Heart left ventricle (tissue), 16 donors: ENCODE data around the gene SACS. TPM values are rescaled to one million over a fixed set of nuclear protein-coding genes. Genes with fewer than 3 reads are reported as not detected.

ENCODE experiments used
- ATAC-seq, 4 donors: fragments of 200-7000 bp; cut with Tn5 transposase; one replicate each; pipeline ENCODE4 v1.9.1; 2020 to 2022; ENCODE audit warnings: moderate library complexity in 4 of 4, mild to moderate bottlenecking in 3 of 4, moderate number of reproducible peaks in 1 of 4
- DNase-seq, 5 donors: peaks; one replicate each; pipeline ENCODE4 v3.0.0-alpha.2; 2020
- H3K27ac ChIP-seq, 12 donors: fragments of 200-600 bp; sonication (generic) in 4 of 12; one replicate each; pipeline versions ENCODE4 v1.5.0 to v1.8.0; 2016 to 2022; ENCODE audit warnings: mild to moderate bottlenecking in 2 of 12
- H3K27me3 ChIP-seq, 9 donors: fragments of 200-600 bp; sonication (generic) in 2 of 9; one replicate each; pipeline versions ENCODE4 v1.5.1 to v1.8.0; 2016 to 2022; ENCODE audit warnings: mild to moderate bottlenecking in 3 of 9
- H3K36me3 ChIP-seq, 9 donors: fragments of 200-600 bp; sonication (generic) in 2 of 9; one replicate each; pipeline versions ENCODE4 v1.5.0 to v1.8.0; 2018 to 2022; ENCODE audit warnings: mild to moderate bottlenecking in 2 of 9
- H3K4me1 ChIP-seq, 12 donors: fragments of 200-600 bp; sonication (generic) in 4 of 12; one replicate each; pipeline versions ENCODE4 v1.5.0 to v1.8.0; 2016 to 2022; ENCODE audit warnings: mild to moderate bottlenecking in 3 of 12
- H3K4me3 ChIP-seq, 12 donors: fragments of 200-600 bp; sonication (generic) in 4 of 12; one replicate each; pipeline versions ENCODE4 v1.5.0 to v1.8.0; 2017 to 2022; ENCODE audit warnings: mild to moderate bottlenecking in 9 of 12, moderate library complexity in 4 of 12
- H3K9me3 ChIP-seq, 12 donors: fragments of 200-600 bp; sonication (generic) in 4 of 12; one replicate each; pipeline versions ENCODE4 v1.5.0 to v1.8.0; 2016 to 2022; ENCODE audit warnings: mild to moderate bottlenecking in 1 of 12
- CTCF ChIP-seq, 12 donors: fragments of 200-600 bp; sonication (generic) in 4 of 12; IDR thresholded peaks; one replicate each; pipeline versions ENCODE4 v1.5.0 to v1.8.0; 2018 to 2022; ENCODE audit warnings: antibody characterized with exemption in 12 of 12, mild to moderate bottlenecking in 5 of 12
- POLR2A ChIP-seq, 2 donors: fragments of 450-650 bp; IDR thresholded peaks; one replicate each; pipeline ENCODE4 v1.6.1; 2017; ENCODE audit warnings: antibody characterized with exemption in 2 of 2, mild to moderate bottlenecking in 2 of 2, moderate library complexity in 2 of 2
- WGBS, 4 donors: extraction: QIAGEN DNeasy Blood & Tissue Kit in 2 of 4; methylation state at CpG; one replicate each; pipeline versions ENCODE4 v1.1.5 to v1.1.7; 2013 to 2018; 5-methylcytosine and 5-hydroxymethylcytosine counted together
- intact Hi-C, 10 donors: fragments of 100-400 bp; cut with DNase I; formaldehyde crosslinking; loops; one replicate each; pipeline versions ENCODE4 v1.11.1 to v1.14.2; 2022
- polyA plus RNA-seq, 2 donors: library from polyadenylated mRNA; stranded (reverse); fragments of 200-250 nt; gene quantifications; one replicate each; pipeline ENCODE4 v1.2.3, GENCODE V29; 2013
- total RNA-seq, 9 donors: library from RNA; depleted of rRNA in 2 of 9; stranded (reverse); fragments of >200 nt in 2 of 9; fragmentation: NEBNext Ultra II Directional in 3 of 9; extraction: Animal tissue kit (Norgen Biotek cat#: 25700) in 3 of 9; gene quantifications; one replicate each; pipeline versions ENCODE4 v1.1.0 to v1.2.4, GENCODE V29; 2016 to 2023
- donor health status: ischemic (EF 13 %, LVEDD 7.1; RV severe dilation, severe dysfunction).
- donor health status: healthy with polysubstance abuse.
- donor health status: DM: no; HTN: yes; CAD: no.
- donor health status: DM: no; HTN: no; CAD: no.
- donor health status: ischemic (EF 25% LVEDD 6.9; RV normal size, moderate dysfunction).
- donor health status: ischemic (EF 25% LVEDD 5.7; RV mildly dilated, moderate dysfunction).
- donor health status: healthy.
- donor health status: DM: yes; HTN: yes; CAD: no.
- donor health status: ischemic (EF 35%, LVEDD 5.7; RV mildly dilated, moderate dysfunction).
- donor health status: nonischemic (EF 11% LVEDD 7.7; RV severe dilation, severe dysfunction).
- donor health status: DM: yes; HTN: yes; CAD: no.
- donor health status: PGD.
- donor health status: ischemic (EF 29% LVEDD 5.4; RV normal size, mild dysfunction).
- donor health status: nonischemic (EF 23%, LVEDD 6.1; RV moderate dilation, normal function).

The SACS gene
- total and polyA plus RNA-seq, 11 donors = 2.8 to 29.3 (median 19.7) TPM

GRCh38 chr13:23437916-23438315 is 4.4 kb upstream of the SACS start:
- ATAC-seq (no peak), DNase-seq (no peak)
- H3K27me3 ChIP-seq = no peaks in the 10 kb centered on the region
- intact Hi-C loops = no loop called here
- H3K4me1 ChIP-seq = peaks cover 0 to 9% (median 0%) of the 10 kb centered on the region in 12 donors
- TF ChIP-seq POLR2A (IDR thresholded peaks at IDR 0.05) (no peak), CTCF (IDR thresholded peaks at IDR 0.05) (no peak)
- H3K27ac ChIP-seq = no peak overlapping the region
- H3K9me3 ChIP-seq = no peaks in the 10 kb centered on the region
- no peak overlapping the region for H3K4me3 ChIP-seq
- 78 to 86% (median 80%) methylated on average over 4 of the region's 4 CpGs for WGBS, 4 donors
- no peaks in the 10 kb centered on the region for H3K36me3 ChIP-seq

- Histone ChIP-seq H3K4me3 (no peak overlapping the region), H3K9me3 (no peaks in the 10 kb centered on the region), H3K27me3 (no peaks in the 10 kb centered on the region), H3K4me1 (peaks cover 0 to 14% (median 0%) of the 10 kb centered on the region in 12 donors), H3K36me3 (no peaks in the 10 kb centered on the region), H3K27ac (no peak overlapping the region)
- intact Hi-C loops = no loop called here
- DNase-seq (no peak), ATAC-seq (no peak)
- WGBS, 4 donors = 74 to 86% (median 79%) methylated on average over 5 of the region's 5 CpGs
- TF ChIP-seq CTCF (IDR thresholded peaks at IDR 0.05) (no peak), POLR2A (IDR thresholded peaks at IDR 0.05) (no peak)
Observed at GRCh38 chr13:23436680-23437079, 3.2 kb upstream of the SACS start.

GRCh38 chr13:23434491-23434890 is 989 bp upstream of the SACS start:
- WGBS, 4 donors = 76 to 86% (median 82%) methylated on average over 4 of the region's 4 CpGs
- no peak for ATAC-seq
- Histone ChIP-seq H3K27ac (no peak overlapping the region), H3K27me3 (no peaks in the 10 kb centered on the region), H3K4me1 (peaks cover 0 to 18% (median 0%) of the 10 kb centered on the region in 12 donors), H3K36me3 (no peaks in the 10 kb centered on the region), H3K4me3 (no peak overlapping the region), H3K9me3 (no peaks in the 10 kb centered on the region)
- TF ChIP-seq POLR2A (IDR thresholded peaks at IDR 0.05) (no peak), CTCF (IDR thresholded peaks at IDR 0.05) (no peak)
- intact Hi-C loops = loop anchor here in 1 of 10 donors (2.0 kb wide), 1 partner anchor 60 kb away; no protein-coding TSS in a partner anchor
- DNase-seq = no peak

- no peak for ATAC-seq
- Histone ChIP-seq H3K4me3 (peak overlapping the region in 11 of 12 donors; percentile 43 to 73 (median 61)), H3K27me3 (no peaks in the 10 kb centered on the region), H3K36me3 (no peaks in the 10 kb centered on the region), H3K9me3 (no peaks in the 10 kb centered on the region), H3K27ac (peak overlapping the region in 3 of 12 donors; percentile 4 to 73 (median 68)), H3K4me1 (peaks cover 0 to 23% (median 9%) of the 10 kb centered on the region in 12 donors)
- TF ChIP-seq CTCF (IDR thresholded peaks at IDR 0.05) (no peak), POLR2A (IDR thresholded peaks at IDR 0.05) (no peak)
- intact Hi-C loops = no loop called here
- DNase-seq = no peak
- WGBS, 4 donors = 49 to 58% (median 55%) methylated on average over 6 of the region's 6 CpGs
Observed at GRCh38 chr13:23432626-23433025, 876 bp downstream of the SACS start.
